IPS-18c (cell line): ENCODE results near the gene ARL4C.
"Not testable (repeated sequence)": the region's sequence is repeated elsewhere in the genome, so short reads cannot be mapped to it uniquely, and the experiment has no call there.

Source experiments
- H3K4me3 ChIP-seq: 2 replicates; pipeline ENCODE4 v1.7.0; 2013; ENCODE audit warnings: low read depth, mild to moderate bottlenecking, low read length, moderate library complexity; ENCODE audit not compliant: insufficient read depth
- H3K9me3 ChIP-seq: one replicate; pipeline ENCODE4 v1.6.1; 2013; ENCODE audit warnings: mild to moderate bottlenecking, low read length, moderate library complexity; ENCODE audit not compliant: control insufficient read depth, insufficient read depth

Gene ARL4C

DNA sequence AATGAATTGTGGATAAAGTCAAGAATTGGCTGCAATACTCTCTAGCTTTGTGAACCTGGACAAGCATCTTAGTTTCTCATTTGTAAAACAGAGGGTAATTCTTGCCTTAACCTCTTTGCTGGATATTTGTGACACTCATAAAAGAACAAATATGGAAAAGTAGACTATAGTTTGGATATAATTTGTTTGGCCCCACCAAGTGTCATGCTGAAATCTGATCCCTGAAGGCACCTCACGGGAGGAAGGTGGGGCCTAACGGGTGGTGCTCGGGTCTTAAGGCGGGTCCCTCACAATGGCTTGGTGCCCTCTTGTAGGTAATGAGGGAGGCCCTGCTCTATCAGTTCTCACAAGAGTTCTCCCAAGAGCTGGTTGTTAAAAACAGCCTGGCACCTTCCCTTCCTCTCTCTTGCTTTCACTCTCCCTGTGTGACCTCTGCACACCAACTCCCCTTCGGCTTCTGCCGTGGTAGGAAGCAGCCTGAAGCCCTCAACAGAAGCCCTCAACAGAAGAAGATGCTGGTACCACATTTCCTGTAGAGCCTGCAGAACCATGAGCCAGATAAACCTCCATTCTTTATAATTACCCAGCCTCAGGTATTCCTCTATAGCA is 37.4 kb downstream of the ARL4C start:
- peaks cover 6% of the 10 kb centered on the region for H3K9me3 ChIP-seq

GRCh38 chr2:234458466-234458865 is 38.4 kb downstream of the ARL4C start:
- Histone ChIP-seq H3K4me3 (no peak overlapping the region), H3K9me3 (peaks cover 6% of the 10 kb centered on the region)

More for the DNA sequence above, 37.4 kb downstream of the ARL4C start:
- no peak overlapping the region for H3K4me3 ChIP-seq

DNA sequence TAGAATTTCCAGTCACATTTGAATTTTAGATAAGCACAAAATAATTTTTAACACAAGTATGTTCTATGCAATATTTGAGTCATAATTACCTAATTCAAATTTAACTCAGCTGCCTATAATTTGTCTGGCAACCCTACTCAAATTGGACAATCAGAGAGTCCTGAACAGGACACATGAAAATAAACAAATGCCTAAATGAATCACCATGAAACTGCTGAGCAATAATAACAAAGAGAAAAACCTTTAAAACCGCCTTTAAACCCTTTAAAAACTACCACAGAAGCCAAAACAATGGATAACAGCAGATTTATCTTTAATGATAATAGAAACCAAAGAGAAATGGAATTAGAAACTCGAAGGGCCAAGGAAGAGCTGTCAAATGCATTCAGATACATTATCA is 39.5 kb downstream of the ARL4C start:
- peaks cover 6% of the 10 kb centered on the region for H3K9me3 ChIP-seq
- H3K4me3 ChIP-seq = no peak overlapping the region

DNA sequence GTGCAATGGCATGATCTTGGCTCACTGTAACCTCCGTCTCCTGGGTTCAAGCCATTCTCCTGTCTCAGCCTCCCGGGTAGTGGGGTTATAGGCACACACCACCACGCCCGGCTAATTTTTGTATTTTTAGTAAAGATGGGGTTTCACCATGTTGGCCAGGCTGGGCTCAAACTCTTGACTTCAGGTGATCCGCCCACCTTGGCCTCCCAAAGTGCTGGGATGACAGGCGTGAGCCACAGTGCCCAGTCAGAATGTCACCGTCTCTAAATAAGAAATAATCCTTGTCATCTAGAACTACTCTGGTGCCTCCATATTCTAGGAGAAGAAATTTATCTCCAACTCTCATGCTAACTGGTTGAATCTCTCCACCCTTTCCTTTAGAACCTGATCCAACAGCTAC is 41.6 kb downstream of the ARL4C start:
- H3K4me3 ChIP-seq, H3K9me3 ChIP-seq: not testable (repeated sequence)

- H3K9me3 ChIP-seq = peaks cover 6% of the 10 kb centered on the region
Measured at GRCh38 chr2:234454433-234454832, 42.4 kb downstream of the ARL4C start.

DNA sequence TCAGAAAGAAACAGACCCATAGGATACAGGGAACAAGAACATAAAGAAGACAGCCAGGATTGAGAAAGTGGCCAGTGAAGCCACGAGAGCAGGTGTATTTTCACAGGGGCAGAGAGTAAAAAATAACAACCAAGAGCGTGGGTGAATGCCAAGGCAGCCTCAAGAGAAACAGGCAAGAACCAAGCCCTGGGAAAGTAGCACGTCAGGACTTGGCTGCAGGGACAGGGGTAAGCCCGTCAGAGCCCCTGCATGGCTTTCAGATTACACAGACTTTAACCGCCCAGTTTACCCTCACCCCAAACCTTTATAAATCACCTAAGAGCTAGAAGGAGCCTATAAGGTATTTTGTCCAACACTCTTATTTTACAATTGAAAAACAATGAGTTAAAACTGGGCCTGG is 43.7 kb downstream of the ARL4C start:
- no peak overlapping the region for H3K4me3 ChIP-seq

More at GRCh38 chr2:234454433-234454832, 42.4 kb downstream of the ARL4C start:
- no peak overlapping the region for H3K4me3 ChIP-seq

DNA sequence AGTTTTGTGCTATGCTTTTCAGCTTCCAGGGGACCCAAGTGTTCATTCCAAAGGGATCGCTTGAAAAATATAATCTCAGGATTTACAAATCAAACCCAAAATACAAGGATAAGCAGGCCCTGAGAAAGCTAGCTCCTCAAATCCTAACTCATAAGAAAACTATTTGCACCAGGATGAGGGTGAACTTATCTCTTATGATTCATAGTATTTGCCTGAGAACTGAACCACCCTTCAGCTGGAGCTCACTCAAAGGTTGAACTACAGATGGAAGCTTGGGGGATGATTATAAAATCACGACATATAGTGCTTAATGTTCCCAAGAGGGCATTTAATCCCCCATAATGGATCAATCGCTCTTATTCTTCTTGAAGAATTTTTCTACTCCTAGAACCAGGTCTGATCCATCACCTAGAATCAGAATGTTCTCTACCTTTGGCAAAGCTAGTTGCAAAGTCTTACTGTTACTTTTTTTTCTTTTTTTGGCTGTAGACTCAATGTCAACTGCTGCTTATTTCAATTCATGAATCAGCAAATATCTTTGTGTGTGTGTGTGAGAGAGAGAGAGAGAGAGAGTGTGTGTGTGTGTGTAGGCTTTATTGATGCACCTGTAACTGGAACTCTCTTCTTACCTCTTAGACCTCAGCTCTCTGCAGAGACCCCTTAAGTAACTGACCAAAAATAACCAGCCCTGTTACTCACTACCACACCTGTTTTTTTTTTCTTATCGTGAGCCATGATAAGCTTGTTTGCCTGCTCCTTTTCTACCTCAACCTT is 44.8 kb downstream of the ARL4C start:
- Histone ChIP-seq H3K9me3 (peaks cover 6% of the 10 kb centered on the region), H3K4me3 (no peak overlapping the region)

More for the DNA sequence above, 43.7 kb downstream of the ARL4C start:
- H3K9me3 ChIP-seq = peaks cover 6% of the 10 kb centered on the region

DNA sequence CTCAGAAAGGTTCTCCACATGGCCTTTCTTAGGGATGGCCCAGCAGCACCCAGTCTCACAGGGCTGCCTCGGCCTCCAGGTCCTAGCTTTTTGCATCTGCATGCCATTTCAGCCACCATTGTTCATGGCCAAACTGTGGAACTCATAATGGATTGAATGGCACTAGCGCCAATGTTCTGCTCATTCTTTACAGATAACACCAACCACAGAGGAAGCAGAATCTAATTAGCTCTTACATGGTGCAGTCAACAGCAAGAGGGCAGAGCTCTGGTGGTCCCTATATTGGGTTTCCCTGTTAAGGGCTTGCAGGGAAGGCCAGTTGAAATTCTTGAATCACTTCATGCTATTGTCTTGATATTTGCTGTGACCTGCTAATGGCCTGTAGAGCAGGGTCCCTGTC is 45.6 kb downstream of the ARL4C start:
- peaks cover 3% of the 10 kb centered on the region for H3K9me3 ChIP-seq

DNA sequence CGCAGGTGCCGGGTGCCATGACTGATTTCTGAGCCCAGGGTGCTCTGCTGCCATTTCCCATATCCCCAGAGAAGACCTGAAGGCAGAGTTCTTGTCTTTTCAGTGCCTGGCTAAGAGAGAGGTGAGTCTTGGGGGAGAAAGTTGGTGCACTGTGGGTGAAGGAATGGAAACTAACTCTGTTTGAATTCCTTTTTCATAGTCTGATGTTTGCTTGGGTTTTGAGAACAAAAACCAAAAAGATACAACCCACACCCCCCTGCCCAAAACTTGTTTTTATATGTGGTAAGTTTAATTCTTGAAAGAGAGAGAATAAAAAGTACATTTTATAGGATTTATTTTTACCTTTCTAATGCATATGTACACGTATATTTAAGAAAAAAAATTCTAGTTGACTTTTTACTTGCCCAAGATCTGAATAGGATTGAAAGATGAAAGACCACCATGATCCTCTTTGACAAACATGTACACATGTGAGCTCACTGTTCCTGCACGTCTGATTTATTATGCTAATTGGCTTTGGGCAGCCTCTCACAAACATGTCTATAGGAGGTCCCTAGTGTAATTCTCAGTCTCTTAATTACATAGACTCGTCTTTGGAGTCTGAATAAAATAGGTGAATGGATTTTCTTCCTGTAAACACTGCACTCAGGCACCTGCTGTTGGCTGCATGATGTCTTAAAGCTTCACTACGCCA is 46.3 kb downstream of the ARL4C start:
- Histone ChIP-seq H3K4me3 (no peak overlapping the region), H3K9me3 (peaks cover 2% of the 10 kb centered on the region)

More for the DNA sequence above, 45.6 kb downstream of the ARL4C start:
- no peak overlapping the region for H3K4me3 ChIP-seq

GRCh38 chr2:234448506-234449184 is 48.2 kb downstream of the ARL4C start:
- no peaks in the 10 kb centered on the region for H3K9me3 ChIP-seq
- no peak overlapping the region for H3K4me3 ChIP-seq

GRCh38 chr2:234447963-234448362 is 48.9 kb downstream of the ARL4C start:
- no peaks in the 10 kb centered on the region for H3K9me3 ChIP-seq
- H3K4me3 ChIP-seq = no peak overlapping the region

DNA sequence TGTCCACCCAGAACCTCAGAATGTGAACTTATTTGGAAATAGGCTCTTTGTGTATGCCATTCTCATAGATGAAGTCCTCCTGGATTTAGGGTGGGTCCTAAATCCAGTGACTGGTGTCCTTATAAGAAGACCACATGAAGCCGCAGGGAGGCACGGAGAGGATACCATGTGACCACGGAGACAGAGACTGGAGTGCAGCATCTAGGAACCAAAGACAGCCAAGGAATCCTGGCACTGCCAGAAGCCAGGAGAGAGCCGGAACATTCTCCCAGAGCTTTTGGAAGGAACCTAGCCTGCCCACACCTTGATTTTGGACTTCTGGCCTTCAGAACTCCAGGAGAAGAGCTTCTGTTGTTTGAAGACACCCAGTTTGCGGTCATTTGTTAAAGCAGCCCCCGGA is 49.7 kb downstream of the ARL4C start:
- Histone ChIP-seq H3K4me3 (no peak overlapping the region), H3K9me3 (no peaks in the 10 kb centered on the region)

GRCh38 chr2:234446404-234447076 is 50.3 kb downstream of the ARL4C start:
- no peak overlapping the region for H3K4me3 ChIP-seq
- no peaks in the 10 kb centered on the region for H3K9me3 ChIP-seq

- Histone ChIP-seq H3K9me3 (no peaks in the 10 kb centered on the region), H3K4me3 (no peak overlapping the region)
Measured at GRCh38 chr2:234444893-234445292, 52.0 kb downstream of the ARL4C start.

DNA sequence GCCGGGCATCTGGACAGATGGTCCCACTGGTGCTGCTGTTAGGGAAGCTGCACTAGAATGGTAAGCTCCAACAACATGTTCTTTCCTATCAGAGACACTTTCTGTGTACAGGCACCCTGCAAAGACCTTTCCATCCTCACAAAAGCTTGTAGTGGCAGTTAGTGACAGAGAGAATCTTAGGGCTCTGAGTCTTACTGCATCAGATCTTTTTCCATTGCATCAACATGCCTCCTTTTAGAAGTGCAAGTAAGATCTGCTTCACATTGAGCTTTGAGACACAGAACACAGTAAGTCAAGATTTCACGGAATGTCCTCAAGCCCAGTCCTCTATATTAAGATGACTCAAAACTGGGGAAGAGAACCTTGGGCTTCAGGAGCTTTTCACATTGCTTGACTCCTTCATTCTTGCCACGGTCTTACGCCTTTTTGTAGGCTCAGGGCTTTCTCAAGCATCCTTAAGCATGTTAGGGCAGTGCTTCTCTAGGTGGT is 52.6 kb downstream of the ARL4C start:
- Histone ChIP-seq H3K4me3 (no peak overlapping the region), H3K9me3 (no peaks in the 10 kb centered on the region)
